ENCODE results near the gene AAGAB.

The AAGAB gene

GRCh38 chr15:67199391-67199790, 55.1 kb downstream of the AAGAB start:
- H3K4me3 ChIP-seq (ENCODE audit: low read depth, low read length), result no peak overlapping the region
- no peak for DNase-seq (ENCODE audit: low read depth)
- no peak for TF ChIP-seq CTCF (IDR thresholded peaks at IDR 0.05; ENCODE audit: low read depth, low read length, missing control alignments)

- TF ChIP-seq CTCF (IDR thresholded peaks at IDR 0.05; ENCODE audit: low read depth, low read length, missing control alignments), result no peak
- peak; percentile 27 for DNase-seq (ENCODE audit: low read depth)
Observed at GRCh38 chr15:67198157-67198754, 56.2 kb downstream of the AAGAB start.

GRCh38 chr15:67197364-67197695, 57.1 kb downstream of the AAGAB start:
- no peak for TF ChIP-seq CTCF (IDR thresholded peaks at IDR 0.05; ENCODE audit: low read depth, low read length, missing control alignments)

More at GRCh38 chr15:67198157-67198754, 56.2 kb downstream of the AAGAB start:
- no peak overlapping the region for H3K4me3 ChIP-seq (ENCODE audit: low read depth, low read length)

GRCh38 chr15:67196672-67197363, 57.6 kb downstream of the AAGAB start:
- DNase-seq (ENCODE audit: low read depth), result no peak
- TF ChIP-seq CTCF (IDR thresholded peaks at IDR 0.05; ENCODE audit: low read depth, low read length, missing control alignments), result no peak
- H3K4me3 ChIP-seq (ENCODE audit: low read depth, low read length), result no peak overlapping the region

More at GRCh38 chr15:67197364-67197695, 57.1 kb downstream of the AAGAB start:
- no peak for DNase-seq (ENCODE audit: low read depth)
- no peak overlapping the region for H3K4me3 ChIP-seq (ENCODE audit: low read depth, low read length)

- no peak overlapping the region for H3K4me3 ChIP-seq (ENCODE audit: low read depth, low read length)
- DNase-seq (ENCODE audit: low read depth), result no peak
- no peak for TF ChIP-seq CTCF (IDR thresholded peaks at IDR 0.05; ENCODE audit: low read depth, low read length, missing control alignments)
Observed at GRCh38 chr15:67196222-67196621, 58.2 kb downstream of the AAGAB start.

- TF ChIP-seq CTCF (IDR thresholded peaks at IDR 0.05; ENCODE audit: low read depth, low read length, missing control alignments), result no peak
- no peak overlapping the region for H3K4me3 ChIP-seq (ENCODE audit: low read depth, low read length)
- DNase-seq (ENCODE audit: low read depth), result no peak
Observed at GRCh38 chr15:67195305-67195704, 59.2 kb downstream of the AAGAB start.
